ENCODE results near the gene ASAP2. TPM values are rescaled to one million over a fixed set of nuclear protein-coding genes. Genes with fewer than 3 reads are reported as not detected.

ASAP2 gene
- total and polyA plus RNA-seq, 9 of the 15 experiments (the other 6 are each of a cell fraction or from before 2014, with no cell fraction given) = 0.06 to 4.3 (median 3.1) TPM

GRCh38 chr2:9423100-9423921, 216.7 kb downstream of the ASAP2 start, which contains the start of the genes CPSF3 and ITGB1BP1 (continued):
- TF ChIP-seq, protein P1, sequence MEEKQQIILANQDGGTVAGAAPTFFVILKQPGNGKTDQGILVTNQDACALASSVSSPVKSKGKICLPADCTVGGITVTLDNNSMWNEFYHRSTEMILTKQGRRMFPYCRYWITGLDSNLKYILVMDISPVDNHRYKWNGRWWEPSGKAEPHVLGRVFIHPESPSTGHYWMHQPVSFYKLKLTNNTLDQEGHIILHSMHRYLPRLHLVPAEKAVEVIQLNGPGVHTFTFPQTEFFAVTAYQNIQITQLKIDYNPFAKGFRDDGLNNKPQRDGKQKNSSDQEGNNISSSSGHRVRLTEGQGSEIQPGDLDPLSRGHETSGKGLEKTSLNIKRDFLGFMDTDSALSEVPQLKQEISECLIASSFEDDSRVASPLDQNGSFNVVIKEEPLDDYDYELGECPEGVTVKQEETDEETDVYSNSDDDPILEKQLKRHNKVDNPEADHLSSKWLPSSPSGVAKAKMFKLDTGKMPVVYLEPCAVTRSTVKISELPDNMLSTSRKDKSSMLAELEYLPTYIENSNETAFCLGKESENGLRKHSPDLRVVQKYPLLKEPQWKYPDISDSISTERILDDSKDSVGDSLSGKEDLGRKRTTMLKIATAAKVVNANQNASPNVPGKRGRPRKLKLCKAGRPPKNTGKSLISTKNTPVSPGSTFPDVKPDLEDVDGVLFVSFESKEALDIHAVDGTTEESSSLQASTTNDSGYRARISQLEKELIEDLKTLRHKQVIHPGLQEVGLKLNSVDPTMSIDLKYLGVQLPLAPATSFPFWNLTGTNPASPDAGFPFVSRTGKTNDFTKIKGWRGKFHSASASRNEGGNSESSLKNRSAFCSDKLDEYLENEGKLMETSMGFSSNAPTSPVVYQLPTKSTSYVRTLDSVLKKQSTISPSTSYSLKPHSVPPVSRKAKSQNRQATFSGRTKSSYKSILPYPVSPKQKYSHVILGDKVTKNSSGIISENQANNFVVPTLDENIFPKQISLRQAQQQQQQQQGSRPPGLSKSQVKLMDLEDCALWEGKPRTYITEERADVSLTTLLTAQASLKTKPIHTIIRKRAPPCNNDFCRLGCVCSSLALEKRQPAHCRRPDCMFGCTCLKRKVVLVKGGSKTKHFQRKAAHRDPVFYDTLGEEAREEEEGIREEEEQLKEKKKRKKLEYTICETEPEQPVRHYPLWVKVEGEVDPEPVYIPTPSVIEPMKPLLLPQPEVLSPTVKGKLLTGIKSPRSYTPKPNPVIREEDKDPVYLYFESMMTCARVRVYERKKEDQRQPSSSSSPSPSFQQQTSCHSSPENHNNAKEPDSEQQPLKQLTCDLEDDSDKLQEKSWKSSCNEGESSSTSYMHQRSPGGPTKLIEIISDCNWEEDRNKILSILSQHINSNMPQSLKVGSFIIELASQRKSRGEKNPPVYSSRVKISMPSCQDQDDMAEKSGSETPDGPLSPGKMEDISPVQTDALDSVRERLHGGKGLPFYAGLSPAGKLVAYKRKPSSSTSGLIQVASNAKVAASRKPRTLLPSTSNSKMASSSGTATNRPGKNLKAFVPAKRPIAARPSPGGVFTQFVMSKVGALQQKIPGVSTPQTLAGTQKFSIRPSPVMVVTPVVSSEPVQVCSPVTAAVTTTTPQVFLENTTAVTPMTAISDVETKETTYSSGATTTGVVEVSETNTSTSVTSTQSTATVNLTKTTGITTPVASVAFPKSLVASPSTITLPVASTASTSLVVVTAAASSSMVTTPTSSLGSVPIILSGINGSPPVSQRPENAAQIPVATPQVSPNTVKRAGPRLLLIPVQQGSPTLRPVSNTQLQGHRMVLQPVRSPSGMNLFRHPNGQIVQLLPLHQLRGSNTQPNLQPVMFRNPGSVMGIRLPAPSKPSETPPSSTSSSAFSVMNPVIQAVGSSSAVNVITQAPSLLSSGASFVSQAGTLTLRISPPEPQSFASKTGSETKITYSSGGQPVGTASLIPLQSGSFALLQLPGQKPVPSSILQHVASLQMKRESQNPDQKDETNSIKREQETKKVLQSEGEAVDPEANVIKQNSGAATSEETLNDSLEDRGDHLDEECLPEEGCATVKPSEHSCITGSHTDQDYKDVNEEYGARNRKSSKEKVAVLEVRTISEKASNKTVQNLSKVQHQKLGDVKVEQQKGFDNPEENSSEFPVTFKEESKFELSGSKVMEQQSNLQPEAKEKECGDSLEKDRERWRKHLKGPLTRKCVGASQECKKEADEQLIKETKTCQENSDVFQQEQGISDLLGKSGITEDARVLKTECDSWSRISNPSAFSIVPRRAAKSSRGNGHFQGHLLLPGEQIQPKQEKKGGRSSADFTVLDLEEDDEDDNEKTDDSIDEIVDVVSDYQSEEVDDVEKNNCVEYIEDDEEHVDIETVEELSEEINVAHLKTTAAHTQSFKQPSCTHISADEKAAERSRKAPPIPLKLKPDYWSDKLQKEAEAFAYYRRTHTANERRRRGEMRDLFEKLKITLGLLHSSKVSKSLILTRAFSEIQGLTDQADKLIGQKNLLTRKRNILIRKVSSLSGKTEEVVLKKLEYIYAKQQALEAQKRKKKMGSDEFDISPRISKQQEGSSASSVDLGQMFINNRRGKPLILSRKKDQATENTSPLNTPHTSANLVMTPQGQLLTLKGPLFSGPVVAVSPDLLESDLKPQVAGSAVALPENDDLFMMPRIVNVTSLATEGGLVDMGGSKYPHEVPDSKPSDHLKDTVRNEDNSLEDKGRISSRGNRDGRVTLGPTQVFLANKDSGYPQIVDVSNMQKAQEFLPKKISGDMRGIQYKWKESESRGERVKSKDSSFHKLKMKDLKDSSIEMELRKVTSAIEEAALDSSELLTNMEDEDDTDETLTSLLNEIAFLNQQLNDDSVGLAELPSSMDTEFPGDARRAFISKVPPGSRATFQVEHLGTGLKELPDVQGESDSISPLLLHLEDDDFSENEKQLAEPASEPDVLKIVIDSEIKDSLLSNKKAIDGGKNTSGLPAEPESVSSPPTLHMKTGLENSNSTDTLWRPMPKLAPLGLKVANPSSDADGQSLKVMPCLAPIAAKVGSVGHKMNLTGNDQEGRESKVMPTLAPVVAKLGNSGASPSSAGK (IDR thresholded peaks at IDR 0.05) = no peak; the same call in 1 of the 2 replicates
- TF ChIP-seq EGR1 (conservative IDR thresholded peaks at IDR 0.05) = peak; percentile 92
- peak; percentile 92 for TF ChIP-seq EP400 (IDR thresholded peaks at IDR 0.05)
- TF ChIP-seq, protein P2, sequence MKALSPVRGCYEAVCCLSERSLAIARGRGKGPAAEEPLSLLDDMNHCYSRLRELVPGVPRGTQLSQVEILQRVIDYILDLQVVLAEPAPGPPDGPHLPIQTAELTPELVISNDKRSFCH (CRISPR knock-in tag; IDR thresholded peaks at IDR 0.05) = no peak
- TF ChIP-seq, protein P2 (tag; IDR thresholded peaks at IDR 0.05) = peak; percentile 86; the same call in 1 of the 2 replicates
- TF ChIP-seq E2F3 (CRISPR knock-in tag; IDR thresholded peaks at IDR 0.05) = peak; percentile 92
- peak; percentile 86; the same call in 1 of the 2 replicates for TF ChIP-seq FOXP4 (CRISPR knock-in tag; IDR thresholded peaks at IDR 0.05; ENCODE audit: borderline replicate concordance)
- peak; percentile 76; the same call in 1 of the 2 replicates for TF ChIP-seq PML (IDR thresholded peaks at IDR 0.05; ENCODE audit: low read length)
- no peak for TF ChIP-seq ZBTB8A (IDR thresholded peaks at IDR 0.05; ENCODE audit: partially characterized antibody)
- no peak for TF ChIP-seq CC2D1A (IDR thresholded peaks at IDR 0.05)
- TF ChIP-seq ESRRA (IDR thresholded peaks at IDR 0.05; ENCODE audit: borderline replicate concordance, low read depth) = peak; percentile 66
- peak; percentile 63 for TF ChIP-seq CREB1 (IDR thresholded peaks at IDR 0.05)
- peak; percentile 73; the same call in 1 of the 2 replicates for TF ChIP-seq CREB1 (CRISPR knock-in tag; IDR thresholded peaks at IDR 0.05)
- peak; percentile 64 for TF ChIP-seq RBM22 (IDR thresholded peaks at IDR 0.05; ENCODE audit: low read depth, low read length, poor library complexity, severe bottlenecking)
